ENCODE results near the gene MOV10. TPM values are rescaled to one million over a fixed set of nuclear protein-coding genes. Genes with fewer than 3 reads are reported as not detected.
A peak's percentile ranks its signal among the peaks of the same experiment; 100 is the strongest.

Gene MOV10
- total RNA-seq, 1 donor from 2014 or later = 74.9 TPM

GRCh38 chr1:112674986-112675727, 698 bp downstream of the MOV10 start:
- TF ChIP-seq CTCF (conservative IDR thresholded peaks at IDR 0.05) = peak; percentile 28
- DNase-seq (ENCODE audit: low read depth, low spot score) = peak; percentile 62
- Mint-ChIP-seq H3K4me1 (peaks cover 35% of the 10 kb centered on the region), H3K9me3 (no peaks in the 10 kb centered on the region), H3K27me3 (ENCODE audit: low read depth) (no peaks in the 10 kb centered on the region), H3K27ac (ENCODE audit: unreplicated experiment) (peak overlapping the region; percentile 92), H3K36me3 (ENCODE audit: low read depth) (peaks cover 10% of the 10 kb centered on the region), H3K4me3 (peak overlapping the region; percentile 97)

- Mint-ChIP-seq H3K27ac (ENCODE audit: unreplicated experiment) (peak overlapping the region; percentile 29), H3K36me3 (ENCODE audit: low read depth) (peaks cover 6% of the 10 kb centered on the region), H3K4me3 (peak overlapping the region; percentile 90), H3K9me3 (no peaks in the 10 kb centered on the region), H3K4me1 (peaks cover 35% of the 10 kb centered on the region), H3K27me3 (ENCODE audit: low read depth) (no peaks in the 10 kb centered on the region)
- TF ChIP-seq CTCF (conservative IDR thresholded peaks at IDR 0.05) = no peak
- no peak for DNase-seq (ENCODE audit: low read depth, low spot score)
Measured at GRCh38 chr1:112675728-112676381, 1.4 kb downstream of the MOV10 start.

- no peaks in the 10 kb centered on the region for H3K27me3 Mint-ChIP-seq (ENCODE audit: low read depth)
Measured at GRCh38 chr1:112676543-112676942, 2.1 kb downstream of the MOV10 start.

GRCh38 chr1:112677501-112677900, 3.0 kb downstream of the MOV10 start:
- Mint-ChIP-seq H3K9me3 (no peaks in the 10 kb centered on the region), H3K4me1 (peaks cover 35% of the 10 kb centered on the region), H3K4me3 (peak overlapping the region; percentile 29), H3K27ac (ENCODE audit: unreplicated experiment) (no peak overlapping the region), H3K27me3 (ENCODE audit: low read depth) (no peaks in the 10 kb centered on the region), H3K36me3 (ENCODE audit: low read depth) (peaks cover 6% of the 10 kb centered on the region)
- no peak for TF ChIP-seq CTCF (conservative IDR thresholded peaks at IDR 0.05)
- no peak for DNase-seq (ENCODE audit: low read depth, low spot score)

More at GRCh38 chr1:112676543-112676942, 2.1 kb downstream of the MOV10 start:
- Mint-ChIP-seq H3K9me3 (no peaks in the 10 kb centered on the region), H3K4me1 (peaks cover 35% of the 10 kb centered on the region), H3K4me3 (peak overlapping the region; percentile 90), H3K27ac (ENCODE audit: unreplicated experiment) (no peak overlapping the region), H3K36me3 (ENCODE audit: low read depth) (peaks cover 6% of the 10 kb centered on the region)
- no peak for DNase-seq (ENCODE audit: low read depth, low spot score)
- TF ChIP-seq CTCF (conservative IDR thresholded peaks at IDR 0.05) = no peak

- no peak overlapping the region for H3K27ac Mint-ChIP-seq (ENCODE audit: unreplicated experiment)
- H3K4me3 Mint-ChIP-seq = no peak overlapping the region
- no peak for TF ChIP-seq CTCF (conservative IDR thresholded peaks at IDR 0.05)
- H3K27me3 Mint-ChIP-seq (ENCODE audit: low read depth) = no peaks in the 10 kb centered on the region
- H3K36me3 Mint-ChIP-seq (ENCODE audit: low read depth) = peaks cover 6% of the 10 kb centered on the region
- peaks cover 32% of the 10 kb centered on the region for H3K4me1 Mint-ChIP-seq
- DNase-seq (ENCODE audit: low read depth, low spot score) = no peak
- no peaks in the 10 kb centered on the region for H3K9me3 Mint-ChIP-seq
Measured at GRCh38 chr1:112678605-112679004, 4.1 kb downstream of the MOV10 start.

Measured in neural crest cell (in vitro differentiated cells).